Adipose tissue (tissue), 3 donors: ENCODE measurements around the gene SPACA4. TPM values are rescaled to one million over a fixed set of nuclear protein-coding genes. Genes with fewer than 3 reads are reported as not detected.

Experiments used
- H3K27ac ChIP-seq: one replicate; pipeline ENCODE4 v1.5.1; 2013; ENCODE audit warnings: low read depth, low read length
- WGBS, 3 donors: extraction: QIAGEN DNeasy Blood & Tissue Kit; methylation state at CpG; one replicate each; pipeline ENCODE4 v1.1.7; 2013; 5-methylcytosine and 5-hydroxymethylcytosine counted together
- polyA plus RNA-seq, 3 donors: library from polyadenylated mRNA; stranded (reverse); fragments of 200-250 nt; gene quantifications; one replicate each; pipeline ENCODE4 v1.2.3, GENCODE V29; 2013
- donor health status: healthy with polysubstance abuse.
- donor health status: Bipolar disorder and iron deficiency.
- donor health status: healthy.

SPACA4 gene
- polyA plus RNA-seq, 3 donors = not detected

DNA sequence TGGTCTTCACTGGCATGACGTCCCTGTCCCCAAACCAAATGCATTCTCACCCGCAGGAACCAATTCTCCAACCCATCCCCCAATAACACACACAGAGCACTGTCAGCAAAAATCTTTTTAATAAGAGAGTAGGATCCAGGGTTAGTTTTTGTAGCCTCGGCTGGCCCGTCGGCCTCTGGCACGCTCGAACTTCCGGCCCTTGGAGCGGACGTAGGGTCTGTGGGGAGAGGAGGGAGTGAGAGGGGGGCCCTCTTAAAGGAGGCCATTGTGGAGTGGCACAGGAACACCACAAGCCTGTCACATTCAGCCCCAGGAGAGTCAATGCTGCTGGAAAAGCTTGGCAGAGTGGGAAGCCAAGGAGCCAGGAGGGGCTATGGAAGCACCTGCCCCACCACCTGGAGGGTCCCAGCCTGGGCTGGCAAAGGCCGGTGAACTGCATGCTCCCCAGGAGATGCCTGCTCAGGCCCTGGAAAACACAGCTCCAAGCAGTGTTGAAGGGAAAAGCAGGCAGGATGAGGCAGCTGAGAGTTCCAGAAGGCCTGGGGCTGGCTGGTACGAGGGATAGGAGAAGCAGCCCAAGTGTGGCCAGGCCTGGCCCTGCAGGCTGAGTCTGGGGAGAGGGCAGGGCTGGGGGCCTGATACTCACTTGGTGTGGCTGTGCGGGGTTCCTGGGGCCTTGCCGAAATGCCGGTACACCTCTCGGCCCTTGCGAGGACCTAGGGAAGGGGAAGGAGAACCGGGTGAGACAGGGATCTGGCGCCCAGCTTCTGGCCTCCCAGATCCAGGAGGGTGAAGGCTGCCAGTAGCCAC, 8.9 kb downstream of the SPACA4 start:
- 66 to 76% (median 69%) methylated on average over 19 of the region's 19 CpGs for WGBS, 3 donors
- H3K27ac ChIP-seq = no peak overlapping the region

DNA sequence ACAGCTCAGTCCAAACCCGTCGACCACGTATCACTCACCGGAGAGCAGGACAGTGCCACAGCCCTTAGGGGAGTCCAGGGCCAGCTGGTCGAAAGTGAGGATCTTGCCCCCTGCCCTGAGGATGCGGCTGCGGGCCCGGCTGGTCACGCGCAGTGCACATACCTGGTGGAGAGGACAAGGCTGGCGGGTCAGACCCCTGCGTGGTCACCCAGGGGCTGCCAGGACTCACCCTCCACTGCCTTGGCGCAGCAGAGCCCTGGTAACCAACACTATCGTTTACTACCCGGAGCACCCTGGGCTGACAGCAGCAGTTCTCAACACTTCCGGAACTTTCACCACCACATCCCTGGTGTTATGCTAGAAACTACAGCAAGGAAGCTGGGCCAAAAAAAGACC, 9.5 kb downstream of the SPACA4 start:
- WGBS, 3 donors = 82 to 86% (median 85%) methylated on average over 16 of the region's 16 CpGs
- H3K27ac ChIP-seq = no peak overlapping the region

DNA sequence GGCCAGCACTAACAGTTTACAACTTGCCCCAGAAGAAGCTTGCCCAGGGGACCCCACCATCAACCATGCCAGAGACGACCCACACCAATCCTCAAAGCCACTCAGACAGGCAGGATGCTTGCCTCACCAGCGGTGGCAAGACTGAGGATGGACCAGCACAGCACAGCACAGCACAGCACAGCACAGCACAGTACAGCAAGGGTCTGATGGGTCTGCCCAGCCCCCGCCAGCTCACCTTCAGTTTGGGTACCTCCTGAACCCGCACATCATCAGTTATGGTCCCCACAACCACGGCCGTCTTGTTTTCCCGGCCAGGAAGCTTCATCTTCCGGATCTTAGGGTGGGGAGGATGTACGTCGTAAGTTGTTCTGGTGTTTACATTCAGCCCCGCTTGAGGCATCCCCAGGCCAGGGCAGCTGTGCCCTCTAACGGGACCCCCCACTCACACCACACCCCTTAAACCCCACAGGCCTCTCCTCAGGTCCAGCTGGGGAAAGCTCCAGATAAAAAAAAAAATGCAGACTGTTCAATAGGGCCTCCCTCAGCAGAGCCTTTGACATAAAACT, 10.0 kb downstream of the SPACA4 start:
- 55 to 68% (median 63%) methylated on average over 12 of the region's 12 CpGs for WGBS, 3 donors
- no peak overlapping the region for H3K27ac ChIP-seq

DNA sequence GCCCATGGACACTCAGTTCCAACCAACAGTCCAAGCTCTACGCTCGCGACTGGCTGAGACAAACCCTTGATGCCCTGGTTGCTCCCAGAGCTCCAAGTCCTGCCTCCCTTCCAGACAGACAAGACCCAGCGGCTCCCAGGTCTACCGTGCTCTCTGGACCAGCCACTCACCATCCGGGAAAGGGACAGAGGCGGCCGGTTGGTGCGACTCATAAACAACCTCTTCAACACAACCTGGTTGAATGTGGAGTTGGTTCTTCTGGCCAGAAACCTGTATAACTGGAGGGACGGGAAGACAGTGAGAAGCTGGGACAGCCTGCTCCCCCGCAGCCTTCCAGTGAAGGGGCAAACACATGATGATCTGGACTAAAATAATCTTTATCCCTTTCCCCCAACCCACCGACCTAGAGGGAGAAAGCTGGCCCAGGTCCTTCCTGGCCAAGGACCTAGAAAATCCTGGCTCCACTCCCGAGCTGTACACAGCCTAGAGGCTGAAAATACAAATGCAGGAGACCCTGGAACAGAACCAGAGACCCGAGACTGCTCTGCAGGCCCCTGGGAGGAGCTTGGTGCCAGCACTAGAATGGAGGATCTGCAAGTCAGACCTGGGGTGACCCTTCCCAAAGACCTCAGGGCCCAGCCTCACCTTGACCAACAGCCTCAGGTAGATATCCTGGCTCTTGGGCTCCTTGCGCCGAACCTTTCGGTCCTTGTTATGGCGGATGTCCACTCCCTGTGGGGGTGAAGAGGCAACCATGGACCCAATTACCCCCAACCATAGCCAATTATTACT, 10.8 kb downstream of the SPACA4 start:
- 46 to 70% (median 61%) methylated on average over 18 of the region's 18 CpGs for WGBS, 3 donors
- no peak overlapping the region for H3K27ac ChIP-seq

DNA sequence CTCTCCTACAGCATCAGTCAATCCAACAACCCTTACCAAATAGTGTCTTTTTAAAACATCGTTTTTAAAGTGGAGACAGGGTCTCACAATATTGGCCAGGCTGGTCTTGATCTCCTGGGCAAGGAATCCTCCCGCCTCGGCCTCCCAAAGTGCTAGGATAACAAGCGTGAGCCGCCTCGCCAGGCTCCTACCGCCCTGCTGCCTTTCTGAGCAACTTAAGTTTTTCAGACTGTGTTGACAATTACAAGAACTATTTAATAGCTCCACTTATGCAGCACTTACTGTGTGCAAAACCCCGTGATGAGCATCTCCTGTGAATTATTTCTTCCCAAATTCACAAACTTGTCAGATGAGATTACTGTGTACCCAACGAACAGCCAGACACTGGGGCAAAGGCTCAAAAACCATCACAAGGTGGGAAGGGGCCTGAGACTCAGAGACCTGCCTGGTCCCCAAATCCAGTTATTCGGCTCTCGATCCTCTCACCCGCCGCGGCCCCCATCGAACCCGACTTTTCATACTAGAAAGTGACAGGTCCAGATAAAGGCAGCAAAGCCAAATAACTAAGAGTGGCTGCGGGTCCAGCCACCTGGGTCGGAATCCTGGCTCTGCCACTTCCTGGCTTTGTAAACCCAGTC, 11.9 kb downstream of the SPACA4 start:
- 1% methylated on average over 18 of the region's 18 CpGs for WGBS, 3 donors

DNA sequence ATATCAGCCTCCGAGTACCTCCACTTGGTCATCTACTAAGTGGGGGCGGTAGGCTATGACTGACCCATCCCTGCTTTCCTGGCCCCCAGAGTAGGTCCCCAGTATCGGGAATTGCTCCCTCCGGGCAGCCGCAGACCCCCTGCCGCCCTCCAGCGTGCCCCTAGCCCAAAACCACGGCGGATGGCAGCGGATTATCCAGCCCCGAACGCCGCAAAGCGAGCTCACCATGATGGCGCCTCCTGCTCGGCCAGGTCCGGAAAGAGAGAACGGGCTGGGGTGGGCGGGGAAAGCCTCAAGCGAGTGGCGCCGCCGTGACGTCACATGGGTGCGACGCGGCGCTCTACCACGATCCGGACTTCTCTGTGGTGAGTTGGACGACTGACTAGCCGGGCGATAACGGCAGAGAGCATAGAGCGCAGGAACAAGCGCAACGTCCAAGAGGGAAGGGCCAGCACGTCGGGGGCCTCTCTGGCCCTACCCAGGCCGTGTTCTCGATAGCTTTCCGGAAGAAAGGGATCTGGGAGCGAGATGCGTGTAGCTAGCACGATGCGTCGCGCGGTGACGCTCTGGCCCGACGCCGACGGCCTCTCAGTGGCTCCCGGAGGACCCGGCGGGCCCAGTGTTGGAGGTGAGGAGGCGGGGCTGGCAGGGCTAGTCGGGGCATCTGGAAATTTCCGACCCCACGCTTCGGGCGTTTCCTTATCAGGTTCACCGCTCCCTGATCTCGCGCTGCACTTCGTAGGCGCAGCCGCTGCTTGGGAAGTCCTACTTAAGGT, 12.6 kb downstream of the SPACA4 start, which contains the start of the genes RPL18 and SPHK2:
TSS of gene RPL18 (minus strand) at position 263 of the 776 bp plus-strand sequence. CDS start at position 228, 35 bp downstream.
TSS of gene SPHK2 (plus strand) at position 591 of the 776 bp plus-strand sequence. CDS start 1,009 bp downstream, outside the sequence.
- WGBS, 3 donors = 0 to 1% (median 0%) methylated on average over 63 to 69 of the region's 69 CpGs
- H3K27ac ChIP-seq = peak within 1 kb of the TSS; percentile 51

More for the DNA sequence above, 11.9 kb downstream of the SPACA4 start:
- no peak overlapping the region for H3K27ac ChIP-seq

DNA sequence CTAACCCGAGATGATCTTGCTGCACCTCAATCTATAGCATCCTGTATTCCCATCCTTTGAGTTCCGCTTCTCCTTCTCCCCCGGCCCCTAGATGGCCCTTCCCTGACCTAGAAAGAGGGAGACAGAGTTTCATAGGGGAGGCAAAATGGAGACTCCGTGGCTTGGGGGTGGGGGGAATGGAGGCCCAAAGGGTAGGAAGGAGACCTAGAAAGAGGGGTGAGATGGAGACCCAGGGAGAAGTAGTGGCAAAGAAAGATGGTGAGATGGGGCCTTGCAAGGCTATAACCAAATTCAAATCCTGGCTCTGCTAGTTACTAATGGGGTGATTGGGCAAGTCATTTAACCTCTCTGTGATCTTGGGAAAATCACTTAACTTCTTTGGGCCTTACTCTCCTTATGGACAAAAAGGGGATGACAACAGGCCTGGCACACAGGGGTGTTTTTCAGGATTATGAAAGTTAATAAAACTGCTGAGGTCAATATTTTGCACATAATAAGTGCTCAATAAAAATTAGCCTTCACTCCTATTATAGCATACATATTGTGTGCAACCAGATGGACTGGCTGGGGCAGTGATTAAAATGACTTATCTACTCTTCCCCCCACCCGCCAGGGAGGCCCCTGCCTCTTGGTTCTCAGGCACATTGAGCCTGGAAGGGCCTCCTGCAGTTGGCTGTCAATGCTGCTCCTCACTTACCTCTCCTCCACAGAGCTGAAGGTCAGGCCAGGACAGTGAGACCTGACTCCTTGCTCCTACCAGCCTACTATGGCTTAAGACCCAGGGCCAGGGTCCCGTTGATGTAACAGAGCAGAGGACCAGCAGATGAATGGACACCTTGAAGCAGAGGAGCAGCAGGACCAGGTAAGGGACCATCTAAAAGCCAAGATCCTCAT, 13.4 kb downstream of the SPACA4 start:
- 29 to 31% (median 30%) methylated on average over 6 of the region's 6 CpGs for WGBS, 3 donors

DNA sequence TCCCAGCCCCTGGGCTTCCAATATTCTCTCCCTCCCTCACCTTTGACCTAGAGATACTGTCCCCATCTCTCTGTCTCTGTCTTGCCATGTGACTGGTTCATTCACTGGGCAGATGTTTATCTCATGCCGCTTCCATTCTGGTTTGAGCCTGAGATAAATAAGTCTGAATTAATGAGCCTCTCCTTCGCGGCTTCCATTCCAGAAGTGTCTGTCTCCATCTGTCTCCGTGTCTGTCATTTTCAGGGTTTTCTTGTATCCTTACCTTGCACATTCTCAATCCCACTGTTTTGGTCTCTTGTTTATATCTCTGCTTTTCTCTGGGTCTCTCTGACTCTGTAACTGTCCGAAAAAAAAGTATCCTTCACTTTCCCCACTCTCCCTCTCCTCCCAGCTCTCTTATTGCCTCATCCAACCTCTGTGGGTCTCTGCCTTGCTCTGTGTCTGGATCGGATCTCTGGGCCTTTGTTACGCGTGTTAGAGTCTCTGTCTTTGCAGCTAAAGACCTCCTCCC, 17.1 kb downstream of the SPACA4 start:
- peak overlapping the region; percentile 3 for H3K27ac ChIP-seq
- WGBS, 3 donors = 21 to 37% (median 28%) methylated on average over 8 of the region's 8 CpGs

More for the DNA sequence above, 13.4 kb downstream of the SPACA4 start:
- peak overlapping the region; percentile 51 for H3K27ac ChIP-seq

DNA sequence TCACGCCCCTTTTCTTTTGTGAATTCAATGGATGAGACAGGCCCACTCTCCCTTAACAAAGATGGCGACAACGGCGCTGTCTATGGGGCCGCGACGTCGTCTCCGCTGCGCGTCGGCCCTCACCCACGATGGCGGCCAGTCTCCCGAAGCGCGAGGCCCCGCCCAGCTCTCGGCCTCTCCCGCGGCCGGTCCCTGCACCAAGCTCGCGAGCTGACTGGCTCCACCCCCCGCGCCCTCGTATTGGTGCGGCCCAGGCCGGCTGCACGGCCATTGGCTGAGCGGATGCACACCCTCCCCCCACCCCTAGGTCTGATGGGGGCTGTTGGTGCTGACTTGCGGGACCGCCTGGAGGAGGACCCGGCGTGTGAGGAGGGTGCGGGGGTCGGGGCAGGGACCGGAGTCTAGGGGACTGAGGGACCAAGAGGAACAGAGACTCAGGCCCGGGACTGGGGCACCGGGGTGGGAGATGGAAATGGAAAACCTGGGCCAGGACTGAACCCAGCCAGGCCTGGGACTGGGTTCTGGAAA, 17.6 kb downstream of the SPACA4 start:
- 0 to 1% (median 1%) methylated on average over 40 of the region's 40 CpGs for WGBS, 3 donors
- H3K27ac ChIP-seq = peak overlapping the region; percentile 3

DNA sequence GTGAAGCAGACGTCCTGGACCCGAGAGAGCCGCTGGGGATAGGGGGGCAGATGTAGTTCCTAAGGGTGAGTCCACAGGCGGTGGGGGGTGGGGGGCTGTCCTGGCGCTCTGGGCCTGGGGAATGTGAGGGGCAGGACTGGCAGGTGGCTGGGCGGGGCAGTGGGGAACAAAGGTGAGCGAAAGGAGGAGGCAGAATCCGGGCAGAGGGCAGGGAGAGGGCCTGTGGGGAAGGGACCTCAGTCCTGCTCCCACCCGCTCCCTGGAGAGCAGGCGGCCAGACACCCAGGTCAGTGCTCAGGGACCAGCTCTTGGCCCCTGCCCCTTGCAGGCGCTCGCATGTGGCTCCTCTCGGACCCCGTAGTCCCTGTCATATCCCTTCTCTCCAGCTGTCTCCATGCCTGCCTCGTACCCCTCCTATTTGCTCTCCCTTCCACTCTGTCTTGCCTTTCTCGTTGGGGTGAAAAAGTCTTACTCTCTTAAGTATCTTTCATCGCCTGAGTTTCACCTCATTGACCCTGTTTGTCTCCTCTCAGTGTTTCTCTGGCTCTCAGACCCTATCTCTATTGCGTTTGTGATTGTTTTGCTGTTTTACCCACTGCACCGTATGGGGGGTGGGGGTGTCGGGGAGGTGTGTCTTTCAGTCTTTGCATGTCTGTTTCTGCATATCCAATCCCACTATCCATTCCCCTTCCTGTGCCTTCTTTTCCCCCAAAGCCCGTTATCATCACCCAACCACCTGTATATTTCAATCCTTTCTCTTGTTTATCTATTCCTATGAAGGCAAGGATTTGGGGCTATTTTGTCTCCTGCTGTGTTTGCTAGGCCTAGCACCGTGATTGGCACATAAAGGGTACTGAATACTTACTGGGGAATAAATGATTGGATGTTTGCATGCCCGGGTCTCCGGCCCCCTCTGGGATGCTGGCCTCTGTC, 18.5 kb downstream of the SPACA4 start:
- 55 to 75% (median 68%) methylated on average over 22 to 24 of the region's 24 CpGs for WGBS, 3 donors
- H3K27ac ChIP-seq = no peak overlapping the region

DNA sequence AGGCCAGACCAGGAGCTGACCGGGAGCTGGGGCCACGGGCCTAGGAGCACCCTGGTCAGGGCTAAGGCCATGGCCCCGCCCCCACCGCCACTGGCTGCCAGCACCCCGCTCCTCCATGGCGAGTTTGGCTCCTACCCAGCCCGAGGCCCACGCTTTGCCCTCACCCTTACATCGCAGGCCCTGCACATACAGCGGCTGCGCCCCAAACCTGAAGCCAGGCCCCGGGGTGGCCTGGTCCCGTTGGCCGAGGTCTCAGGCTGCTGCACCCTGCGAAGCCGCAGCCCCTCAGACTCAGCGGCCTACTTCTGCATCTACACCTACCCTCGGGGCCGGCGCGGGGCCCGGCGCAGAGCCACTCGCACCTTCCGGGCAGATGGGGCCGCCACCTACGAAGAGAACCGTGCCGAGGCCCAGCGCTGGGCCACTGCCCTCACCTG, 19.4 kb downstream of the SPACA4 start:
- 90 to 94% (median 91%) methylated on average over 30 of the region's 30 CpGs for WGBS, 3 donors

DNA sequence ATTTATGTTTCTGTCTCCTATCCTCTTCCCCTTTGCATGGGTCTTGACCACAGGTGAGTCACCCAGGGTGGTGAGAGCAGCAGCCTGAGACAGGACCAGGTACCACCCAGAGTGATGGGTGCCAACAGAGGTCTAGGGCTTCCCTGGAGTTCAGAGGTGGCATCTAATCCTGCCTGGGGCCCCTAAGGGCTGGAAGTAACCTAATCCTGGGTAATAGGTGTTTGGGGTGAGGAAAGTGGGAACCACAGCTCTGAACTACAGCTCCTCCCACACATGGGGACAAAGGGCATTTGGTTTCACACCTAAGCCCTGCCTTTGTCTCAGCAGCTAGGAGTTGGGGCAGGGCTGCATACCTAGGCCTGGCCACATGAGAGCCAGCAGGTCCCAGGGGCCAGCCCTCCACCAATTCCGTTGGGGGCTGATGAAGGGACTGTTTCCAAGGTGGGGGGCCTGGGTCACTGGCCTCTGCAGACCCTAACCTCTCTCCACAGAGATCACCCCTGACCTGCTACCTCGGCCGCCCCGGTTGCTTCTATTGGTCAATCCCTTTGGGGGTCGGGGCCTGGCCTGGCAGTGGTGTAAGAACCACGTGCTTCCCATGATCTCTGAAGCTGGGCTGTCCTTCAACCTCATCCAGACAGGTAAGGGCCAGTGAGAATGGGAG, 20.8 kb downstream of the SPACA4 start:
- no peak overlapping the region for H3K27ac ChIP-seq
- 64 to 78% (median 74%) methylated on average over 6 of the region's 6 CpGs for WGBS, 3 donors

More for the DNA sequence above, 19.4 kb downstream of the SPACA4 start:
- no peak overlapping the region for H3K27ac ChIP-seq

DNA sequence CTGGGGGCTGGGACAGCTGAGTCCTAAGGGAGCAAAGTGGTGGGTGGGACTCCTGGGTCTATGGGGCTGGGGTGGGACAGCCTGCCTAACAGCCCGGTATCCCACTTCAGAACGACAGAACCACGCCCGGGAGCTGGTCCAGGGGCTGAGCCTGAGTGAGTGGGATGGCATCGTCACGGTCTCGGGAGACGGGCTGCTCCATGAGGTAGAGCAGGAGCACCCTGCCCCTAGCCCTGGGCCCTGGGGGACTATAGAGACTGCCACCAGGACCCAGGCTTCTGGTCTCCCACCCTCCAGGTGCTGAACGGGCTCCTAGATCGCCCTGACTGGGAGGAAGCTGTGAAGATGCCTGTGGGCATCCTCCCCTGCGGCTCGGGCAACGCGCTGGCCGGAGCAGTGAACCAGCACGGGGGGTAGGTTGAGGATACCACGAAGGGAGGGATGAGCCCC, 21.3 kb downstream of the SPACA4 start:
- 85 to 89% (median 88%) methylated on average over 17 of the region's 17 CpGs for WGBS, 3 donors
- no peak overlapping the region for H3K27ac ChIP-seq

DNA sequence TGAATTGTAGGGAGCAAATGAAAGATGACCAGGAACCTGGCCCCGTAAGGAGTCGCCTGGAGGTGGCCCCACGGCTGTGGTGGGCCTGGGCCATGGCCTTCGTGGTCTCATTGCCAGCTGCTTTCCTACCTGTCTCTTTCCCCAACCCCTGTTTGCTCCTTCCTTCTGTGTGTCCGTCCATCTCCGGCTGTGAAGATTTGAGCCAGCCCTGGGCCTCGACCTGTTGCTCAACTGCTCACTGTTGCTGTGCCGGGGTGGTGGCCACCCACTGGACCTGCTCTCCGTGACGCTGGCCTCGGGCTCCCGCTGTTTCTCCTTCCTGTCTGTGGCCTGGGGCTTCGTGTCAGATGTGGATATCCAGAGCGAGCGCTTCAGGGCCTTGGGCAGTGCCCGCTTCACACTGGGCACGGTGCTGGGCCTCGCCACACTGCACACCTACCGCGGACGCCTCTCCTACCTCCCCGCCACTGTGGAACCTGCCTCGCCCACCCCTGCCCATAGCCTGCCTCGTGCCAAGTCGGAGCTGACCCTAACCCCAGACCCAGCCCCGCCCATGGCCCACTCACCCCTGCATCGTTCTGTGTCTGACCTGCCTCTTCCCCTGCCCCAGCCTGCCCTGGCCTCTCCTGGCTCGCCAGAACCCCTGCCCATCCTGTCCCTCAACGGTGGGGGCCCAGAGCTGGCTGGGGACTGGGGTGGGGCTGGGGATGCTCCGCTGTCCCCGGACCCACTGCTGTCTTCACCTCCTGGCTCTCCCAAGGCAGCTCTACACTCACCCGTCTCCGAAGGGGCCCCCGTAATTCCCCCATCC, 22.1 kb downstream of the SPACA4 start:
- 78 to 84% (median 80%) methylated on average over 29 to 34 of the region's 34 CpGs for WGBS, 3 donors
- no peak overlapping the region for H3K27ac ChIP-seq
